ENCODE data around the gene DCP2. TPM values are rescaled to one million over a fixed set of nuclear protein-coding genes. Genes with fewer than 3 reads are reported as not detected.
"Not testable (repeated sequence)": the region's sequence is repeated elsewhere in the genome, so short reads cannot be mapped to it uniquely, and the experiment has no call there.

Gene DCP2
- total and polyA plus RNA-seq, 4 donors, result 6.0 to 59.3 (median 23.9) TPM

GRCh38 chr5:112938286-112938685 is 38.3 kb upstream of the DCP2 start:
- intact Hi-C loops (cut with DNase I), result no loop called here
- no peak overlapping the region for H3K27ac ChIP-seq (ENCODE audit: low read depth in 1 of 2, low read length in 2 of 2)
- no peak overlapping the region for H3K4me3 ChIP-seq (ENCODE audit: low read length in 2 of 2)
- no peaks in the 10 kb centered on the region for H3K27me3 ChIP-seq (ENCODE audit: control insufficient read depth in 1 of 2, insufficient read depth in 2 of 2, low read length in 1 of 2)
- no peaks in the 10 kb centered on the region for H3K36me3 ChIP-seq (ENCODE audit: control insufficient read depth in 1 of 2, insufficient read depth in 2 of 2, low read length in 1 of 2)
- DNase-seq (no peak), ATAC-seq (ENCODE audit: low FRiP score) (no peak)
- no peaks in the 10 kb centered on the region for H3K4me1 ChIP-seq (ENCODE audit: control insufficient read depth in 1 of 2, insufficient read depth in 2 of 2, low read length in 2 of 2)
- H3K9me3 ChIP-seq (ENCODE audit: control insufficient read depth, low read length), result no peaks in the 10 kb centered on the region
- 84 to 88% methylated on average over 8 of the region's 8 CpGs for WGBS, 2 donors

GRCh38 chr5:112940670-112941069 is 35.9 kb upstream of the DCP2 start:
- Histone ChIP-seq H3K27ac (ENCODE audit: low read depth in 1 of 2, low read length in 2 of 2) (no peak overlapping the region), H3K27me3 (ENCODE audit: control insufficient read depth in 1 of 2, insufficient read depth in 2 of 2, low read length in 1 of 2) (no peaks in the 10 kb centered on the region), H3K4me1 (ENCODE audit: control insufficient read depth in 1 of 2, insufficient read depth in 2 of 2, low read length in 2 of 2) (no peaks in the 10 kb centered on the region), H3K36me3 (ENCODE audit: control insufficient read depth in 1 of 2, insufficient read depth in 2 of 2, low read length in 1 of 2) (no peaks in the 10 kb centered on the region), H3K9me3 (ENCODE audit: control insufficient read depth, low read length) (no peaks in the 10 kb centered on the region), H3K4me3 (ENCODE audit: low read length in 2 of 2) (no peak overlapping the region)
- DNase-seq (no peak), ATAC-seq (ENCODE audit: low FRiP score) (no peak)
- WGBS, 2 donors, result 66 to 78% methylated on average over 2 of the region's 2 CpGs
- intact Hi-C loops (cut with DNase I), result no loop called here

- ATAC-seq (ENCODE audit: low FRiP score) (no peak), DNase-seq (no peak)
- H3K27ac ChIP-seq (ENCODE audit: low read depth in 1 of 2, low read length in 2 of 2), result no peak overlapping the region
- intact Hi-C loops (cut with DNase I), result no loop called here
- no peak overlapping the region for H3K4me3 ChIP-seq (ENCODE audit: low read length in 2 of 2)
- WGBS, 2 donors, result 92 to 96% methylated on average over 1 of the region's 1 CpG
- no peaks in the 10 kb centered on the region for H3K36me3 ChIP-seq (ENCODE audit: control insufficient read depth in 1 of 2, insufficient read depth in 2 of 2, low read length in 1 of 2)
- no peaks in the 10 kb centered on the region for H3K27me3 ChIP-seq (ENCODE audit: control insufficient read depth in 1 of 2, insufficient read depth in 2 of 2, low read length in 1 of 2)
- no peaks in the 10 kb centered on the region for H3K4me1 ChIP-seq (ENCODE audit: control insufficient read depth in 1 of 2, insufficient read depth in 2 of 2, low read length in 2 of 2)
- H3K9me3 ChIP-seq (ENCODE audit: control insufficient read depth, low read length), result no peaks in the 10 kb centered on the region
Observed at GRCh38 chr5:112948458-112948857, 28.1 kb upstream of the DCP2 start.

GRCh38 chr5:112951124-112951702 is 25.4 kb upstream of the DCP2 start:
- Histone ChIP-seq H3K9me3 (ENCODE audit: control insufficient read depth, low read length) (no peaks in the 10 kb centered on the region), H3K36me3 (ENCODE audit: control insufficient read depth in 1 of 2, insufficient read depth in 2 of 2, low read length in 1 of 2) (no peaks in the 10 kb centered on the region), H3K27me3 (ENCODE audit: control insufficient read depth in 1 of 2, insufficient read depth in 2 of 2, low read length in 1 of 2) (no peaks in the 10 kb centered on the region), H3K4me3 (ENCODE audit: low read length in 2 of 2) (no peak overlapping the region), H3K4me1 (ENCODE audit: control insufficient read depth in 1 of 2, insufficient read depth in 2 of 2, low read length in 2 of 2) (no peaks in the 10 kb centered on the region), H3K27ac (ENCODE audit: low read depth in 1 of 2, low read length in 2 of 2) (no peak overlapping the region)
- intact Hi-C loops (cut with DNase I), result no loop called here
- no peak for DNase-seq
- WGBS, 2 donors, result 94 to 95% methylated on average over 12 of the region's 12 CpGs
- no peak for ATAC-seq (ENCODE audit: low FRiP score)

GRCh38 chr5:112956606-112957005 is 20.0 kb upstream of the DCP2 start:
- intact Hi-C loops (cut with DNase I), result loop anchor here in 1 of 2 donors (5.0 kb wide), 1 partner anchor 249 kb away; no protein-coding TSS in a partner anchor
- H3K9me3 ChIP-seq (ENCODE audit: control insufficient read depth, low read length), result no peaks in the 10 kb centered on the region
- no peaks in the 10 kb centered on the region for H3K27me3 ChIP-seq (ENCODE audit: control insufficient read depth in 1 of 2, insufficient read depth in 2 of 2, low read length in 1 of 2)
- WGBS, 2 donors, result 15 to 20% methylated on average over 3 of the region's 3 CpGs
- H3K4me3 ChIP-seq (ENCODE audit: low read length in 2 of 2), result no peak overlapping the region
- ATAC-seq (ENCODE audit: low FRiP score) (no peak), DNase-seq (no peak)
- no peaks in the 10 kb centered on the region for H3K36me3 ChIP-seq (ENCODE audit: control insufficient read depth in 1 of 2, insufficient read depth in 2 of 2, low read length in 1 of 2)
- no peak overlapping the region for H3K27ac ChIP-seq (ENCODE audit: low read depth in 1 of 2, low read length in 2 of 2)
- H3K4me1 ChIP-seq (ENCODE audit: control insufficient read depth in 1 of 2, insufficient read depth in 2 of 2, low read length in 2 of 2), result peaks cover 4 to 5% of the 10 kb centered on the region in 2 donors

- WGBS, 2 donors, result 24 to 27% methylated on average over 2 of the region's 2 CpGs
- H3K27me3 ChIP-seq (ENCODE audit: control insufficient read depth in 1 of 2, insufficient read depth in 2 of 2, low read length in 1 of 2), result no peaks in the 10 kb centered on the region
- no peaks in the 10 kb centered on the region for H3K9me3 ChIP-seq (ENCODE audit: control insufficient read depth, low read length)
- H3K4me3 ChIP-seq (ENCODE audit: low read length in 2 of 2), result no peak overlapping the region
- no peak overlapping the region for H3K27ac ChIP-seq (ENCODE audit: low read depth in 1 of 2, low read length in 2 of 2)
- ATAC-seq (ENCODE audit: low FRiP score), result no peak
- H3K4me1 ChIP-seq (ENCODE audit: control insufficient read depth in 1 of 2, insufficient read depth in 2 of 2, low read length in 2 of 2), result peaks cover 4 to 5% of the 10 kb centered on the region in 2 donors
- no peak for DNase-seq
- H3K36me3 ChIP-seq (ENCODE audit: control insufficient read depth in 1 of 2, insufficient read depth in 2 of 2, low read length in 1 of 2), result no peaks in the 10 kb centered on the region
- intact Hi-C loops (cut with DNase I), result loop anchor here in 1 of 2 donors (5.0 kb wide), 1 partner anchor 250 kb away; no protein-coding TSS in a partner anchor
Observed at GRCh38 chr5:112957036-112957808, 19.4 kb upstream of the DCP2 start.

GRCh38 chr5:112958093-112959088 is 18.2 kb upstream of the DCP2 start:
- no peak overlapping the region for H3K27ac ChIP-seq (ENCODE audit: low read depth in 1 of 2, low read length in 2 of 2)
- no peak overlapping the region for H3K4me3 ChIP-seq (ENCODE audit: low read length in 2 of 2)
- ATAC-seq (ENCODE audit: low FRiP score) (peak; percentile 70), DNase-seq (peak; percentile 81 to 86)
- intact Hi-C loops (cut with DNase I), result loop anchor here in 1 of 2 donors (5.0 kb wide), 1 partner anchor 251 kb away; no protein-coding TSS in a partner anchor
- no peaks in the 10 kb centered on the region for H3K36me3 ChIP-seq (ENCODE audit: control insufficient read depth in 1 of 2, insufficient read depth in 2 of 2, low read length in 1 of 2)
- WGBS, 2 donors, result 9 to 10% methylated on average over 5 of the region's 5 CpGs
- H3K27me3 ChIP-seq (ENCODE audit: control insufficient read depth in 1 of 2, insufficient read depth in 2 of 2, low read length in 1 of 2), result no peaks in the 10 kb centered on the region
- no peaks in the 10 kb centered on the region for H3K9me3 ChIP-seq (ENCODE audit: control insufficient read depth, low read length)
- peaks cover 4 to 5% of the 10 kb centered on the region in 2 donors for H3K4me1 ChIP-seq (ENCODE audit: control insufficient read depth in 1 of 2, insufficient read depth in 2 of 2, low read length in 2 of 2)

GRCh38 chr5:112959872-112960271 is 16.7 kb upstream of the DCP2 start:
- ATAC-seq (ENCODE audit: low FRiP score); H3K27ac ChIP-seq (ENCODE audit: low read depth in 1 of 2, low read length in 2 of 2); H3K4me1 ChIP-seq (ENCODE audit: control insufficient read depth in 1 of 2, insufficient read depth in 2 of 2, low read length in 2 of 2); H3K9me3 ChIP-seq (ENCODE audit: control insufficient read depth, low read length); H3K4me3 ChIP-seq (ENCODE audit: low read length in 2 of 2); H3K27me3 ChIP-seq (ENCODE audit: control insufficient read depth in 1 of 2, insufficient read depth in 2 of 2, low read length in 1 of 2); DNase-seq; H3K36me3 ChIP-seq (ENCODE audit: control insufficient read depth in 1 of 2, insufficient read depth in 2 of 2, low read length in 1 of 2): not testable (repeated sequence)
- intact Hi-C loops (cut with DNase I), result loop anchor here (5.0 to 10.0 kb wide), 3 partner anchors 38 to 253 kb away; partner anchors contain the start of genes REEP5 (in 2 of the 2) and SRP19 (in 1 of the 2)
- WGBS, 2 donors, result 79 to 82% methylated on average over 8 of the region's 8 CpGs

Measured in aorta (tissue), 5 donors.